Effector CD8-positive, alpha-beta T cell (primary cell): ENCODE measurements around the gene CCP110.

Experiments
- DNase-seq: peaks from one replicate; lab custom pipeline; 2025; lab: John Stamatoyannopoulos, UW

The CCP110 gene

GRCh38 chr16:19599968-19600716 is 76.4 kb downstream of the CCP110 start:
- no peak for DNase-seq

GRCh38 chr16:19601083-19601976 is 77.6 kb downstream of the CCP110 start:
- no peak for DNase-seq
